NCI-H1048 (cell line): ENCODE results near the gene B9D1.

Source experiments
- DNase-seq: peaks from one replicate; lab custom pipeline; 2025; lab: John Stamatoyannopoulos, UW

B9D1 gene

GRCh38 chr17:19302791-19303331 lies 59.7 kb downstream of the B9D1 start:
- no peak for DNase-seq

GRCh38 chr17:19301973-19302372 lies 60.5 kb downstream of the B9D1 start:
- no peak for DNase-seq

- DNase-seq: no peak
These were observed 61.1 kb downstream of the B9D1 start for GRCh38 chr17:19301274-19301951.

- no peak for DNase-seq
These were observed 62.7 kb downstream of the B9D1 start for GRCh38 chr17:19299866-19300265.

- DNase-seq: no peak
These were observed 63.2 kb downstream of the B9D1 start for GRCh38 chr17:19299214-19299747.

- no peak for DNase-seq
These were observed 63.8 kb downstream of the B9D1 start for GRCh38 chr17:19298569-19299213.

- DNase-seq: no peak
These were observed 65.4 kb downstream of the B9D1 start for GRCh38 chr17:19296786-19297778.

- DNase-seq: no peak
These were observed 66.9 kb downstream of the B9D1 start for GRCh38 chr17:19295473-19296135.

GRCh38 chr17:19294443-19294842 lies 68.1 kb downstream of the B9D1 start:
- DNase-seq: no peak
